PFSK-1 (cell line): Measurements from ENCODE around the gene AQP7.

ENCODE experiments used
- FOXP2 ChIP-seq: optimal IDR thresholded peaks from 2 replicates; pipeline ENCODE3; 2011; ENCODE audit warnings: borderline replicate concordance, control low read depth, inconsistent platforms; ENCODE audit not compliant: insufficient read depth; ENCODE audit errors: extremely low read length, extremely low read depth
- POLR2AphosphoS5 ChIP-seq: IDR thresholded peaks from 2 replicates; pipeline ENCODE4 v1.6.1; 2012; ENCODE audit warnings: low read depth, mild to moderate bottlenecking, control low read depth, low read length, moderate library complexity
- SIN3A ChIP-seq: IDR thresholded peaks from 2 replicates; pipeline ENCODE4 v1.6.1; 2012; ENCODE audit warnings: mild to moderate bottlenecking, low read length, moderate library complexity, borderline replicate concordance; ENCODE audit not compliant: insufficient read depth
- TAF1 ChIP-seq: IDR thresholded peaks from 2 replicates; pipeline ENCODE4 v1.6.1; 2012; ENCODE audit warnings: low read length, control low read depth, borderline replicate concordance; ENCODE audit not compliant: insufficient read depth
- TF ChIP-seq, protein P1 (sequence below), 2 experiments: IDR thresholded peaks; 2 replicates each; pipeline versions ENCODE4 v1.6.1 to v1.8.0; 2011 to 2012; ENCODE audit warnings: low read depth in 2 of 2, low read length in 2 of 2, control low read depth in 1 of 2, inconsistent platforms in 1 of 2, mild to moderate bottlenecking in 1 of 2, moderate library complexity in 1 of 2; ENCODE audit not compliant: insufficient read depth in 1 of 2

Gene AQP7

DNA sequence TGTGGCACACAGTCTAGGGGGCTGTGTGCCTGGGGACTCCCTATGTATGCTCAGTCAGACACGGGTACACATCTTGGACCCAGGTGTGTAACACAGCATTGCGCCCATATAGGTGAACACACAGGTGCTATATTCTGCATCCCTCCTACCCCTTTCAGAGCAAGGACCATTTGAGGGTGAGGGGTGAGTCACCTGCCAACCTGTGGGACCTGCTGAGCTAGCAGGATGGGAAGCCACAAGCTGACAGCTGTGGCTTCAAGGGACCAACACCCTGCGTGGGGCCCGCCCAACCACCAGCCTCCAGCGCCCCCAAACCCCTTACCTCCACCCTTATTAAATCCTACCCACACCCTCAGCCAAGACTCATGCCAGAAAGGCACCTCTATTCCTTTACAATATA lies 14.6 kb upstream of the AQP7 start:
- TF ChIP-seq, protein P1, sequence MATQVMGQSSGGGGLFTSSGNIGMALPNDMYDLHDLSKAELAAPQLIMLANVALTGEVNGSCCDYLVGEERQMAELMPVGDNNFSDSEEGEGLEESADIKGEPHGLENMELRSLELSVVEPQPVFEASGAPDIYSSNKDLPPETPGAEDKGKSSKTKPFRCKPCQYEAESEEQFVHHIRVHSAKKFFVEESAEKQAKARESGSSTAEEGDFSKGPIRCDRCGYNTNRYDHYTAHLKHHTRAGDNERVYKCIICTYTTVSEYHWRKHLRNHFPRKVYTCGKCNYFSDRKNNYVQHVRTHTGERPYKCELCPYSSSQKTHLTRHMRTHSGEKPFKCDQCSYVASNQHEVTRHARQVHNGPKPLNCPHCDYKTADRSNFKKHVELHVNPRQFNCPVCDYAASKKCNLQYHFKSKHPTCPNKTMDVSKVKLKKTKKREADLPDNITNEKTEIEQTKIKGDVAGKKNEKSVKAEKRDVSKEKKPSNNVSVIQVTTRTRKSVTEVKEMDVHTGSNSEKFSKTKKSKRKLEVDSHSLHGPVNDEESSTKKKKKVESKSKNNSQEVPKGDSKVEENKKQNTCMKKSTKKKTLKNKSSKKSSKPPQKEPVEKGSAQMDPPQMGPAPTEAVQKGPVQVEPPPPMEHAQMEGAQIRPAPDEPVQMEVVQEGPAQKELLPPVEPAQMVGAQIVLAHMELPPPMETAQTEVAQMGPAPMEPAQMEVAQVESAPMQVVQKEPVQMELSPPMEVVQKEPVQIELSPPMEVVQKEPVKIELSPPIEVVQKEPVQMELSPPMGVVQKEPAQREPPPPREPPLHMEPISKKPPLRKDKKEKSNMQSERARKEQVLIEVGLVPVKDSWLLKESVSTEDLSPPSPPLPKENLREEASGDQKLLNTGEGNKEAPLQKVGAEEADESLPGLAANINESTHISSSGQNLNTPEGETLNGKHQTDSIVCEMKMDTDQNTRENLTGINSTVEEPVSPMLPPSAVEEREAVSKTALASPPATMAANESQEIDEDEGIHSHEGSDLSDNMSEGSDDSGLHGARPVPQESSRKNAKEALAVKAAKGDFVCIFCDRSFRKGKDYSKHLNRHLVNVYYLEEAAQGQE (IDR thresholded peaks at IDR 0.05; ENCODE audit: insufficient read depth in 1 of 2, low read depth in 2 of 2, low read length in 2 of 2), result no peak
- TF ChIP-seq SIN3A (no peak), FOXP2 (no peak), TAF1 (no peak), POLR2AphosphoS5 (no peak)

DNA sequence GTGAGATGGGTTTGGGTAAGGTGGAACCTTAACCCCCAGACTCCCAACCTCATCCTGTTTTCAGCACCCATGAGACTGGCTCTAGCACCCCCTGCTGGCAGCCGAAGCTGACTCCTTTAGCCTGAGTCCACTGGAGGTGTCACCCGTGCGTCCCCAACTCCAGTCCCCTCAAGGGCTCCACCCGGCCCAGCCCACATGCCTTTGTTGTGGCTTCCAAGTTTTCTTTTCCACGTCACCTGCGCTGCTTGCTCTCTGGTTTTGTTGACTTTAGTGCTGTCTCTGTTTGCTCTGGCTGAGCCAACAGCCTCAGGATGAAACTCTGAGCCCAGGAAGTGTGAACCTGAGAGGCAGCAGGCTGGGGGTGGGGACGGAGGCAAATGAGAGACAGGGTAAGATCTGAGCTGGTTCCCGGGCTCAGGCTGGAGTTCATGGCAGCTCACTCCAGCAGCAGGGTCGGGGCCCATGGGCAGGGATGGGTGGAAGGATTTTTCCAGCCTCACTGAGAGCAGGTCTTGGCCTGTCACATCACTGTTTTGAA lies 13.2 kb upstream of the AQP7 start:
- TF ChIP-seq FOXP2 (no peak), TAF1 (no peak), POLR2AphosphoS5 (no peak), SIN3A (no peak)
- TF ChIP-seq, protein P1 (IDR thresholded peaks at IDR 0.05; ENCODE audit: insufficient read depth in 1 of 2, low read depth in 2 of 2, low read length in 2 of 2), result no peak

GRCh38 chr9:33414889-33415500 lies 12.6 kb upstream of the AQP7 start:
- no peak for TF ChIP-seq TAF1
- no peak for TF ChIP-seq SIN3A
- no peak for TF ChIP-seq FOXP2
- TF ChIP-seq, protein P1 (IDR thresholded peaks at IDR 0.05; ENCODE audit: insufficient read depth in 1 of 2, low read depth in 2 of 2, low read length in 2 of 2), result no peak
- no peak for TF ChIP-seq POLR2AphosphoS5

DNA sequence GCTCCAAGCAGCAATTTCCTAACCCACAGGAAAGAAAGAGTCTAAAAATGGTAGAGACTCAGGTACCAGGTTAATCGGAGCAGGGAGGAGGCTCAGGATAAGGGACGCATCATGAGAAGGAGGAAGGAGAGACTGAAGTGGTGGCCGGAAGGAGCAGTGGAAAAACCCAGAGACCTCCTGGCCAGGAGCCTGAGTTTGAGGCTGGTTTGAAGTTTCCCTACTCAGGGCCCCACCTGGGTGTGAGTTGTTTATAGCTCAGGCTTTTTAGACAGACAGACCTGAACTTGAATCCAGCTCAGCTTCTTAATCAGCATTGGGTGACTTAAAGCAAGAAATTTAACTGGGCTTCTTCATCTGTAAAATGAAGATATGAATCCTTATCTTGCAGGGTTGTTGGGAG lies 11.9 kb upstream of the AQP7 start:
- TF ChIP-seq SIN3A, result no peak
- TF ChIP-seq, protein P1 (IDR thresholded peaks at IDR 0.05; ENCODE audit: insufficient read depth in 1 of 2, low read depth in 2 of 2, low read length in 2 of 2), result no peak
- no peak for TF ChIP-seq FOXP2
